ENCODE data around the gene PRR14L. TPM values are rescaled to one million over a fixed set of nuclear protein-coding genes. Genes with fewer than 3 reads are reported as not detected.

Gene PRR14L
- total RNA-seq, 4 donors from 2014 or later = 23.6 to 66.0 (median 35.4) TPM

DNA sequence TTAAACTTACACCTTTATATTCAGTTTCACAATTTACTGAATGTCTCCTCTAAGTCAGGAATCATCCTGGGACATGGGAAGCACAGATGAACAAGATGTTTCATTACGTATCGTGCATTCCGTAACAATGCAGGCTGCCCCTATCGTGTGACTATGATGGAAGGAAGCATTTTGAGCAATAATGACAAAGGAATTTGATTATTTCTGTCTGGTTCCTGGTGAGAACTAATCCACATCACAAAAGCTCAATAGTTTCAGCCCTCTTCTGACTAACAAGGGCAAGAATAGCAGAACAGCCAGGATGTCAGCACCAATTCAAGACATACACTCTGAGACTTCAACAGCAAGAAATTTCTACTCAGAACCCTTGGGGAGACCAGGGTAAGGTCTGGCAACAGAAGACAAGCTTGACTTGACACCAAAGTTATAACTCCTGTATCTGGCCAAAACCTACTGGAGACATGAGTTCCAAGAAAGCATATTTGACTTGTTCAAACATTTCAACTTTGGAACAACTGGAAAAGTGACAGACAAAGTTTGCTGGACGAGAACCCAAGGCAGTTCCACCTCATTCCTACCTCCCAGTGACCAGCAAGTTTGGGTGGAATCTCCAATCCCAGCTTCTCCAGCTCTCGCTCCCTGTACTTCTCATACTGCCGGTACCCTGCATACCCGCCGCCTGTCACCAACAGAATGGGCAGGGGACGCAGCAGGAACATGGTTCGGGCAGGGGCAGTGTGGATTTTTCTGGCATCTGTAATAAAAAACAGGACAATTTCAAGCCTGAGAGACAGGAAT is 102.2 kb downstream of the PRR14L start:
- 88% methylated on average over 11 of the region's 11 CpGs for WGBS
- no peak for DNase-seq (ENCODE audit: low spot score in 2 of 2)
- Histone ChIP-seq H3K36me3 (peaks cover 43% of the 10 kb centered on the region), H3K27ac (no peak overlapping the region), H3K27me3 (no peaks in the 10 kb centered on the region), H3K4me3 (no peak overlapping the region), H3K4me1 (peaks cover 20% of the 10 kb centered on the region), H3K9me3 (no peaks in the 10 kb centered on the region)
- no peak for TF ChIP-seq POLR2A (IDR thresholded peaks at IDR 0.05)
- no peak for TF ChIP-seq CTCF (IDR thresholded peaks at IDR 0.05)
- TF ChIP-seq EP300 (IDR thresholded peaks at IDR 0.05) = no peak
- TF ChIP-seq POLR2AphosphoS5 (IDR thresholded peaks at IDR 0.05) = no peak

- DNase-seq (ENCODE audit: low spot score in 2 of 2) = no peak
- H3K4me1 ChIP-seq = peaks cover 20% of the 10 kb centered on the region
- peaks cover 49% of the 10 kb centered on the region for H3K36me3 ChIP-seq
- TF ChIP-seq POLR2A (IDR thresholded peaks at IDR 0.05) (no peak), POLR2AphosphoS5 (IDR thresholded peaks at IDR 0.05) (no peak), CTCF (IDR thresholded peaks at IDR 0.05) (no peak), EP300 (IDR thresholded peaks at IDR 0.05) (no peak)
- no peak overlapping the region for H3K4me3 ChIP-seq
- WGBS = 51% methylated on average over 3 of the region's 3 CpGs
- no peaks in the 10 kb centered on the region for H3K27me3 ChIP-seq
- H3K9me3 ChIP-seq = no peaks in the 10 kb centered on the region
- no peak overlapping the region for H3K27ac ChIP-seq
These were observed 102.9 kb downstream of the PRR14L start for GRCh38 chr22:31647066-31647465.

DNA sequence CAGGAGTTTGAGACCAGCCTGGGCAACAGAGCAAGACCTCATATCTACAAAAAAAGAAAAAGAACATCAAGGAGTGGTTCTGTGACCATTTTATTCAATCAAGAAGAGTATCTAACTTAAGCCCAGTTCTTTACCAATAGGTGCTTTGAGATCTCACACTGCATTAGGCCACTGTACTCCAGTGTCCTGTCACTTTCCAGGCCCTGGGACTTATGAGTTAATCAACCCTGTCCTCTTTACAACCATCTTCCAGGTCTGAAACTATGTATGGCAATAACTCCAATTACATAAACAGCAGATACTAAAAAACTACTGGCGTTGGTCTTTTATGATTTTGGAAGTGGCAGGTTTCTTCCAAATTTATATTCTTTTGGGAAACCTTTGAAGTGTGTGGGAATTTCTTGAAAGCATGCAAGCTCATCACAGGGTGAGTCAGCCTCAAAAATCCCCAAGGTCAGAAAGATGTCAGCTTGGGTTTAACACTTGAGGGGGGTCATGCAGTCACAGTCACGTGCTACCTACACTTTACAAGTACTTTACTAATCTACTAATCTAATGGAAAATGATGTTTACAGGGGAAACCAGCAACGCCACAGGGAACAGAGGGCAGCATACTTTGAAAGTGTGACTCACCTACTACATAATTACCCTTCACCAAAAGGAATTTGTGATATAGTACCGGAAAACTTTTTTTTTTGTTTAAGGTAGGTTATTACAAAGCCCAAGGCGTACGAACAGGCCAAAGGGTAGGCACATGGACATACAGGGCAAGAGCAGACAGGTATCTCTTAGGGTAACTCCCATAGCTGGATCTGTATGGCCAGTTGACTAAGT is 103.5 kb downstream of the PRR14L start:
- H3K27ac ChIP-seq = no peak overlapping the region
- no peak for TF ChIP-seq CTCF (IDR thresholded peaks at IDR 0.05)
- no peak for TF ChIP-seq POLR2A (IDR thresholded peaks at IDR 0.05)
- no peak for TF ChIP-seq EP300 (IDR thresholded peaks at IDR 0.05)
- TF ChIP-seq POLR2AphosphoS5 (IDR thresholded peaks at IDR 0.05) = no peak
- H3K27me3 ChIP-seq = no peaks in the 10 kb centered on the region
- H3K9me3 ChIP-seq = no peaks in the 10 kb centered on the region
- 37% methylated on average over 6 of the region's 6 CpGs for WGBS
- H3K4me3 ChIP-seq = no peak overlapping the region
- H3K4me1 ChIP-seq = peaks cover 20% of the 10 kb centered on the region
- no peak for DNase-seq (ENCODE audit: low spot score in 2 of 2)
- H3K36me3 ChIP-seq = peaks cover 50% of the 10 kb centered on the region

- no peak overlapping the region for H3K27ac ChIP-seq
- WGBS = 98% methylated on average over 4 of the region's 4 CpGs
These were observed 110.4 kb downstream of the PRR14L start for GRCh38 chr22:31639436-31640039.

More at GRCh38 chr22:31639436-31640039, 110.4 kb downstream of the PRR14L start:
- H3K9me3 ChIP-seq = no peaks in the 10 kb centered on the region
- H3K36me3 ChIP-seq = peaks cover 14% of the 10 kb centered on the region
- H3K4me1 ChIP-seq = peaks cover 28% of the 10 kb centered on the region
- H3K4me3 ChIP-seq = no peak overlapping the region
- no peak for DNase-seq (ENCODE audit: low spot score in 2 of 2)
- no peaks in the 10 kb centered on the region for H3K27me3 ChIP-seq
- TF ChIP-seq CTCF (IDR thresholded peaks at IDR 0.05) (no peak), POLR2A (IDR thresholded peaks at IDR 0.05) (no peak), POLR2AphosphoS5 (IDR thresholded peaks at IDR 0.05) (no peak), EP300 (IDR thresholded peaks at IDR 0.05) (no peak)
